Kidney glomerular epithelial cell (primary cell): ENCODE data around the gene C19orf25.
"Not testable (repeated sequence)": the region's sequence is repeated elsewhere in the genome, so short reads cannot be mapped to it uniquely, and the experiment has no call there.

Experiments used
- DNase-seq: peaks from one replicate; lab custom pipeline; 2025; lab: John Stamatoyannopoulos, UW

The C19orf25 gene

DNA sequence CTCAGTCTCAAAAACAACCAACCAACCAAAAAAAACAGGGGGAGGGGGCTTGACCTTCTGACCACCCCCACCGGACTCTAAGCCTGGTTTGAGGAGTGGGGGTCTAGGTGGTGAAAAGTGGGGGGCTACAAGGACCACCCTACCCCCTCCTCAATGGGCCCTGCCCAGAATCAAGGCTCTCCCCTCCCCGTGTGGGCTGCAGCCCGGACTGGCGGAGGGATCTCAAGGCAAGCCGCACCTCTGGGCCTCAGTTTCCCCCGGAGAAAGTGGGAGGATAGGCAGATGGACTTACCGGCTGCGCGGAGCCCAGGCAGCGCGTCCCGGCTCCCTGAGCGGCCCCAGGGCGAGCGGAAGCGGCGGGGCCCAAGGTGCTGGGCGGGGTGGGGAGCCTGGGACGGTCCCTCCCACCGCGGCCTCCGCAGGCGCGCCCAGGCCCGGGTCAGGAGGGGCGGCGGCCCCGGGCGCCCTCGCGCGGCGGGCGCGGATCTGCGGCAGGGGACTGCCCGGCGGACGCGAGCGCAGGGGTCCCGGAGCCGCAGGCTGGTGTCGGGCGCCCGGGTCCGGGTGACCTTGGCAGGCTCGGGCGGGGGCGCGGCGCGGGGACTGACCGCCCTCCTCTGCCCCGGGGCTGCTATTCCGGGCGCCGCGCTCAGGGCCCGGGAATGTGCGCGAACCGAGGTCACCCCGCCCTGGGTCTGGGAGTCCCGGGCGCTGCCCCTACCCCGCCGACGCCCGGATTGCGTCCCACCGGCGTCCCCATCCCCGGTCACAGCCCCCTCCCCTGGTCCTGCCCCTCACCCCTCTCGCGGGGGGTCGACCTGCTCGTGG, 33.9 kb upstream of the C19orf25 start, which contains the start of gene ADAMTSL5:
TSS of gene ADAMTSL5 (minus strand) at position 349 of the 828 bp plus-strand sequence. CDS start 2,076 bp downstream, outside the sequence.
- DNase-seq = no peak

DNA sequence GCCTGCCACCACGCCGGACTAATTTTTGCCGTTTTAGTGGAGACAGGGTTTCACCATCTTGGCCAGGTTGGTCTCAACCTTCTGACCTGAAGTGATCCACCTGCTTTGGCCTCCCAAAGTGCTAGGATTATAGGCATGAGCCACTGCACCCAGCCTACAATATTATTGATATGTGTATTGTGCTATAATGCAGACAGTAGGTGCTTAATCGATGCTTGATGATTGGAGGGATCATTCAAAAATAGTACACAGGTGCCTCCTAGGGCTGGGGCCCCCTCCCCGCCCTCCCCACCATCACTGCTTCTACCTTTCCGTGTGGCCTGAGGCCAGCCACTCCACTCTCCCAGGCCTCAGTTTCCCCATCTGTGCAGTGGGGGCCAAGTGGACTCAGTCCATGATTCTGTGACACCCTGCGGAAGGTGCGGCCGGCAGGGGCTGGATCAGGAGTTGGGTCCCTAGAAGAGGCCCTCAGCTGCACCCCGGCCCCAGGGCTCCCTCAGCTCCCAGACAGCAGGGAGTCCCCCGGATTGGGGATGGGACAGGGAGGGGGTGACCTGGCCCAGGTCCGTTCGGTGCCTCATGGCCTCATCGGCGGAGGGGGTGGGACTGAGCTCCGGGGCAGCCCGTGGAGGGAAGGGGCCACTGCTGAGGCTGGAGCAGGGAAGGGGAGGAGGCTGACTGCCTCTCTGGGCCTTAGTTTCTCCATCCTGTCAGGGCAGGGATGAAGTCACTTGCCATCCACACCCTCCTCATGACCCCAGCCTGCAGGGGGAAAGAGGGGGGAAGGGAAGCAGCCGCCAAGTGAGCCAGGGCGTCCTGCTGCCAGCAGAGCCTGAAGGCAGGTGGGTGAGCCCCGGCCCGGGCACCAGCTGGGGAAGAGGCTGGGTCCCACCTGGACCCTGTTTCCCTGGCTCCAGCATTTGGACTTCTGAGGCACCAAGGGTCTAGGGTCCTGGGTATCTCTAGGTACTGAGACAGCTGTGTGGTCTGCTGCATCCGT, 32.6 kb upstream of the C19orf25 start:
- DNase-seq = no peak

DNA sequence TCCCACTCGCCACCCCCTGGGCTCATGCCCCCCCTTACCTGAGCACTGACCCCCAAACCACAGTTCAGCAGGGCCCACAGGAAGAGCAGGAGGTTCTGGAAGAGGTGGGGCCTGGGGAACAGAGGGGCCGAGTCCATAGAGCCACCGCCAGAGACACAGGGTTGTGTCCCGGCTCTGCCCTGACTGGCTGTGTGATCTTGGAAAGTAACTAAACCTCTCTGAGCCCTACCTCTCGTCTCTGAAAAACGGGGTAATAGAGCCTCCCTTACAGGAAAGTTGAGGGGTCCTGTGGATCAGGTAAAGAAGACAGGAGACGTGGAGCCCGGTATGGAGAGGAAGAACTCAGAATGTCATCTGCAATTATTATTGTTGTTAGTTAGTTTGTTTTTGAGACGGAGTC, 31.8 kb upstream of the C19orf25 start:
- DNase-seq = no peak

DNA sequence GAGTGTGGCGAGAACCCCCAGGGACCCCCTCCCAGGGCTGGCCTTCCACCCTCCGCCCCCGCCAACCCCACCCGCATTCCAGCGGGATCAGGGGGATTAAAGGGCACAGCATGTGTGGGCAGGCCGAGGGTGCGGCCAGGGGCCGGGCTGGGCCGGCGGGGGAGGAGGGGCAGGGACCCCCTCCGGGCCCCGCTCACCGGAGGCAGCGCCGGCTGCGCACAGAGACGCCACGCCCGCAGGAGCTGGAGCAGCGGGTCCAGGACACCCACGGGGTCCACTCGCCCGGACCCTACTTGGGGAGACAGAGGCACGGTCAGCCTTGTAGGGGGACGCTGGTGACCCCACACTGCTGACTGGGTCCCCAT, 31.4 kb upstream of the C19orf25 start:
- DNase-seq = no peak

DNA sequence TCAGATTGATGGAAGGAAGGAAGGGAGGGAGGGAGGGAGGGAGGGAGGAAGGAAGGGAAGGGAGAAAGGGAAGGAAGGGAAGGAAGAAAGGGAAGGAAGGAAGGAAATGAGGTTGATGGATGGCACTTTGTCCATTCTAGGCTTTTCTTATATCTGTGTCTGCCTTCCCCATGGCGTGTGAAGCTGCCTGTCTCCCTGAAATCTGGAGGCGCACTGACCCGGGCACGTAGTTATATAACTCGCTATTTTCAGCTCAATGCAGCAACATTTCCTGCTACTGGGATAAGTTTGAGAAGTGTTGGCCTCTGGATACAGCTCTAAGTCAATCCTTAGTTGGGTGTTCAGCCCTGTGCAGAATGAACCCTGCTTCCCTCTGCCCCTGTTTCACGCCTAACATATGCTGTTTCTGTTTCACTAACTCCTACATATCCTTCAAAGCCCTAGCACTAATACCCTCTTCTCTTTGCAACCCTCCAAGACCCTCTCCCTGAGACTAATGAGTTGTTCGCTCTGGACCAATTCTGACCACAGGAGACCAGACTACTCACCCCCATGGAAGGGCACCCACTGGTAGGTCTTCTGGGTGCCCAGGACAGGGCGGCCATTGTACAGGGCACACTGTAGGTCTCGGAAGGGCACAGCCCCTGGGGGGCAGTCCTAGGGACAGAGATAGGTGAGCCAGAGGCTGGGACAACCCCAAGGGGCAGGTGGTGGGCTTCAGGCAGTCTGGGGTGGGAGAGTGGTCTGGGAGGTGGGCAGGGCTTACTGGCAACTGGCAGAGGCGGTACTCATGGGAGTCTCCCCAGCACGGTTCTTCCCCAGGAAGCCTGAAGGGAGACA, 30.8 kb upstream of the C19orf25 start:
- DNase-seq = no peak

DNA sequence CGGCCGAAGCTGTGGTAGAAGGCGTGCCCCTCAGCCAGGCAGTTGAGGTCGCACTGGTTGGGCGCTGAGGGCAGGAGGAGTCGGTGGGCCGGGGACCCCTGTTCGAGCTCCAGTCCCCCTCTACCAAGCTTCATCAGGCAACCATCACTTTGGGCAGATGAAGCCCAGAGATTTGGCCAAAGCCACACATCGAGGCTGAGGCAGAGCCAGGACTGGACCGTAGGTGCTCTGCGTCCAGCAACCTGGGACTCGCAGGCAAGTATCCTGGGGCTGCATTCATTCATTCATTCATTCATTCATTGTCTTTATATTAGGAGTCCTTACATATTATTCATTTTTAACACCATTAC, 29.5 kb upstream of the C19orf25 start:
- DNase-seq = no peak

DNA sequence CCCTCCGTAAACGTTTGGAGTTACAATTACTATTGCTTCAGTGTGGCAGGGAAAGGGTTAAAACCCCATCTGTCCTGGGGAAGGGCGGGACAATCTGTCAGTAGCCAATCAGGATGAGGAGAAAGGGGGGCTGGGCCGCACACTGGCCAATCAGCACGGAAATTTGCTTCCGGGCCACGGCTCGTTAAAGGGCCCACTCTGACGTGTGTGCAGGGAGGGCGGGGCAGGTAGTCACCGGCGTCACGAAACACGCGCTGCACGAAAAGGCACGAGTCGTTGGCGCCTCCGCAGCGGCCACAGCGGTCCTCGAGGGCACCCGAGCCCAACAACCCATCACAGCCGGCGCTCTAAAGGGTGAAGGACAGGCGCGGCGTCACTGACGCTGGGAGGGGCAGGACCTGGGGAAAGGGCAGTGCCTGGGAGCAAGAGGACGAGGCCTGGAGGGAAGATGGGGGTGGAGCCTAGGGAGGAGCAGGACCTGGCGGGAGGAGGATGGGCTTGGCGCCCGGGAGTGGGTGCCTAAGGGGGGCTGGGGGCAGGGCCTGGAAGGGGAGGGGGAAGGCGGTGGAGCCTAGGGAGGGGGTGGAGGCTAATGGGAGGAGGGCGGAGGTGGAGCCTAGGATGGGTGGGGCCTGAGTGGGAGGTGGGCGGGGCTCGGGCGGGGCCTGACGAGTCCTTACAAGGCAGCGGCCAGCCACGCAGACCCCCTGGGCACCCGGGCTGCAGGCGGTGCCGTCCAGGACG, 28.9 kb upstream of the C19orf25 start:
- DNase-seq = peak; percentile 83

DNA sequence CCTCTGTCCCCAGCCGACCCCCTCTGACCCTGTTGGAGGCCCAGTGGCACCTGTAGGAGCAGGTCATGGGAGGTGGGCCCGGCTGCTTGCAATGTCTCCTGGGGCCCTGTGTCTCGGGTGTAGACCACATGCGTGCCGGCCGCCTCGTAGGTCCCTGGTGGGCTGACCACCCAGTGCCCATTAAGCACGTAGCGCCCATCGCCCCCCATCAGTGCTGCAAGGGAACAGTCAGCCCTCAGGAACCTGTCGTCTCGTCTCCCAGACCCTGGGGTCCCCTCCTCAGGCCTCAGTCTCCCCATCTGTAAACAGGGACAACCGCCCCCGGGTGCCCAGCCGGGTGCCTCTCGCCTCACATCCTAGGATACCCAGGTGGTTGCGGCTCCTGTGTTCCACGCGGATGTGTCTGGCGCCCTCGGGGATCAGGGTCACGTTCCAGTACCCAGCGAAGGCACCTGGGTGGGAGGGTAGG, 28.2 kb upstream of the C19orf25 start:
- DNase-seq = no peak

DNA sequence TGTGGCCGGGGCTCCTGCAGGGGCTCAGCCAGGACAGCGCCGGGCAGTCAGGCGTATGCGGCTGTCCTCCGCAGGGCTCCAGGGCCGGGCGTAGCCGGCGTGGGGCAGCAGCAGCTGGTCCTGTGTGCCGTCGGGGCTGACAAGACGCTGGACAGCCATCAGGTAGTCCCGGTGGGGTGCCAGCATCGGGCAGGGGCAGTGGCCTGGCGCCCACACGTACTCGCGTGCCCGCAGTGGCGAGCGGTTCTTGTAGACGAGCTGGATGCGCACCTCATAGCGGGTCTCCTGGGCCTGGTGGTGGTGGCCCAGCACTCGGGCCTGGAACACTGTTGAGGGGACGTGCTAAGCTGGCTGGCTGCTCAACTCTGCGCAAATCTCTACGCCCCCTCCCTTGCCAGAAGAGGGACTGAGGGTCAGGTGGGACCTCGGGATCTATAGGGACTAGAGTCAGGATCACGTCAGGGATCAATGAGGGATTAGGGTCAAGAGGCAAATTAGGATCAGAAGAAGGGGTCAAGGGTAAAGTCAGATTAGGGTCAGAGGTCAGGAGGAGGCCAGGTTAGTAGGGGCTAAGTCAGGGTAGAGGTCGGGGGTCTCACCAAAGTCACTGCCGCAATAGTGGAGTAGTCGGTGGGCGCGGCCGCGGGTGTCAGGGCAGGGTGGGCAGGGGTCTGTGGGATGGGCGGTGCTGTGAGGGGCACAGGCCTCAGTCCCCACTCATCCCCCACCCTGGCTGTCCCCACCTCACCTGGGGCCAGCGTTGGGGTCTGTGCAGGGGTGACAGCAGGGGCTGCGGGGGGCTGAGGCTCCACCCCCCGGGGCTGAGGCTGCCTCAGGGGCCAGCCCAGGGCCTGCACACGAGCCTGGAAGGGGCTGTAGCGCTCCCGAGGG, 27.2 kb upstream of the C19orf25 start:
- no peak for DNase-seq

DNA sequence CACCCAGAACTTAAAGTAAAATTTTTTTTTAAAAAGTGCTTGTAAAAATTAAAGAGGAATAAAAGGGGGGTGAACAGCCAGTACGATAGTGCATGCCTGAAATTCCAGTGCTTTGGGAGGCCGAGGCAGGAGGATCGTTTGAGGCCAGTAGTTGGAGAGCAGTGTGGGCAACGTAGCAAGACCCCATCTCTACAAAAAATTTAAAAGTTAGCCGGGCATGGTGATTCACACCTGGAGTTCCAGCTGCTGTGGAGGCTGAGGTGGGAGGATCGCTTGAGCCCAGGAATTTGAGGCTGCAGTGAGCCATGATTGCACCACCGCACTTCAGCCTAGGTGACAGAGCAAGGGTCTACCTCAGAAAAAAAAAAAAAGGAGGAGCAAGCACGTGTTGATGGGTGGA, 26.0 kb upstream of the C19orf25 start:
- DNase-seq = no peak

DNA sequence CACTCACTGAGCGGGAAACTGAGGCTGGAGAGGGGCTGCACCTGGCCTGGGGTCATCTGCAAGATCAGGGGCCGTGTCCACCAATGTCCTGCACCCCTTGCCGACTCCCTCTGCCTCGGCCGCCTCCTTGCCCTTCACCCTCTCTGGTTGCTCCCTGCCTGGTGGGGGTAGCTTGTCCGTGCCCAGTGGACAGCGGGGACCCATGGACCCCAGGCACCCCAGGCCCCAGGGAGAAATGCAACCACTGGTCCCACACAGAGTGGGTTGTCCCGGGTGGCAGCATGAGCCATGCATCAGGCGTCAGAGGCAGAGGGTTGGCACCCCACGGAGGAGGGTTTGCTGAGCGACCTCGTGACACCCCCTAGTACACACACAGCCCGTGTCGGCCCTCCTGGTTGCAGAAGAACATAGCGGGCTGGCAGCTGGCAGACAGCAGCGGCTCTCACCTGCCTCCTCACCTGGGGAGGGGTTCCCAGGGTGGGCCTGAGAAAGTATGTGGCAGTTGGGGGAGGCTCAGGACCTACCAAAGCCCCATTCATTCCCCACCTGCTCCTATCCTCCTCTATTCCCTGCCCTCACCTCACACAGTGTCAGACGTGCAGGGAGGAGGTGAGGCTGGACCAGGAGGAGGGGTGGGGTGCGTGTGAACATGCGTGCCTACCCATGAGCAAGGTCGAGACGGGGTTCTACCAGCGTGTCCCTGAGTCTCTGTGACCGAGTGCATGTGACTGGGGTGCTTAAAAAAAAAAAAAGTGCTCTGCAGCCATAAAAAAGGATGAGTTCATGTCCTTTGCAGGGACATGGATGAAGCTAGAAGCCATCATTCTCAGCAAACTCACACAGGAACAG, 25.1 kb upstream of the C19orf25 start:
- DNase-seq = no peak

DNA sequence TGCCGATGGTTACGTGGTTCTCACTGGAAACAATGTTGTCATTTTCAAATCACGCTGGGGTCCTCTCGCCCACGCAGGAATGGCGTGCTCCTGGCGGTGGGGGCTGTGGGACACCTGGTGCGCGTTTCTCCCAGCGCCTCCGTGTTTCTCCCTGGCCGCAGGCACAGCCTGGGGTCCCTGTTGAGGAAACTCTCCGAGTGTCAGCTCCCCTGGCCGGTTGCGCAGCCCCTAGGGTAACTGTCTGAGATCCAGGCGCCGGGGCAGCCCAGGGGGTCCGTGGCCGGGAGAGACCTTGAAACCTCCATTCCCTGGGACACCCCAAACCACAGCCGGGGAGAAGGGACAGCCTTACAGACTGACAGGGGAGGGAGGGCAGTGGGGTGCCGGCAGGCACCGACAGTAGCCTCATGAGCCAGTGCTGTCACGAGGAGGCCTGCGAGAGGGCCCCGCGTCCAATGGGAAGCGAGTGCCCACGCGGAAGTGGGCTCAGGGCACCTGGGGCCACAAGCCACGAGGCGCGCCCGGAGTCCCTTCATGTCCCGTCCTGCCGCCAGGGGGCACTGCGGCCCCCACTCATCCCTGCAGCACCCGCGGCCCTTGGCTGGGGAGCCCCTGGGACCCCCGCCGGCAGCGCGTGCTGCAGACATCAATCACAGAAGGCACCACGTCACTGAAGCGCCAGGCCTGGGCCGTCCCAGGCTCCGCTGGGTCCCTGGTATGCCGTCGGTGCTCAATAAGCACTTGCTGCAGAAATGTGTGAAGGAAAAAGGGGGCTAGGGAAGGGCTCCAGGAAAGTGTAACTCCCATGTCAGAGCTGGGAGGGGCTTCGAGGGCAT, 24.3 kb upstream of the C19orf25 start:
- no peak for DNase-seq

DNA sequence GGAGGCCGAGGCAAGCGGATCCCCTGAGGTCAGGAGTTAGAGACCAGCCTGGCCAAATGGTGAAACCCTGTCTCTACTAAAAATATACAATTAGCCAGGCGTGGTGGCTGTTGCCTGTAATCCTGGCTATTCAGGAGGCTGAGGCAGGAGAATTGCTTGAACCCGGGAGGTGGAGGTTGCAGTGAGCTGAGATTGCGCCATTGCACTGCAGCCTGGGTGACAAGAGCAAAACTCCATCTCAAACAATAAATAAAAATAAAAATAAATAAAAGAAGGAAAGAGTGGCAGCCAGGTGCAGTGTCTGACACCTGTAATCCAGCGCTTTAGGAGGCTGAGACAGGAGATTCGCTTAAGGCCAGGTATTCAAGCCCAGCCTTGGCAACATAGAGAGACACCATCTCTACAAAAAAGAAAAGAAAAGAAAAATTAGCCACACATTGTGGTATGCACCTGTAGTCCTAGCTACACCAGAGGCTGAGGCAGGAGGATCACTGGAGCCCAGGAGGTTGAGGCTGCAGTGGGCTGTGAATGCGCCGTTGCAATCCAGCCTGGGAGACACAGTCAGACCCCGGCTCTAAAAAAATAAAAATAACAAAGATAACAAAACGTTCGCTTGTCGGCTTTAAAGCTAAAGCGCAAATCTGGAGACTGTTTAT, 23.5 kb upstream of the C19orf25 start:
- no peak for DNase-seq

DNA sequence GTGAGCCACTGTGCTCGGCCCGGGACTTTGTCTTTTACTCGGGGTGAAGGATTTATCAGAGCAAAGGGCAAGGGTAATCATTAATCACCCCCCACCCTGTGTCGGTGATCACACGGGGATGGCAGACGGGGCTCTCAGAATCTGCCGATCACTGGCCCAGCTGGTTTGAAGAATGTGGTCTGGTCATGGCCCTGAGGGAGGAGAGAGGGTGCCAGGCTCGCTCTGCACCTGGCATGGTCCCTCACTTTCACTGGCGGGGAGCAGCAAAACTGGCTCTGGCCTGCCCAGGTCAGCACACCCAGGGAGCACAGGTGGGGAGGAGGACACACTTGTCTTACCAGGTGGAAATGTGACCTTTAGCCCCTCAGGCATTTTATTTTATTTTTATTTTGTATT, 22.2 kb upstream of the C19orf25 start:
- DNase-seq = no peak

DNA sequence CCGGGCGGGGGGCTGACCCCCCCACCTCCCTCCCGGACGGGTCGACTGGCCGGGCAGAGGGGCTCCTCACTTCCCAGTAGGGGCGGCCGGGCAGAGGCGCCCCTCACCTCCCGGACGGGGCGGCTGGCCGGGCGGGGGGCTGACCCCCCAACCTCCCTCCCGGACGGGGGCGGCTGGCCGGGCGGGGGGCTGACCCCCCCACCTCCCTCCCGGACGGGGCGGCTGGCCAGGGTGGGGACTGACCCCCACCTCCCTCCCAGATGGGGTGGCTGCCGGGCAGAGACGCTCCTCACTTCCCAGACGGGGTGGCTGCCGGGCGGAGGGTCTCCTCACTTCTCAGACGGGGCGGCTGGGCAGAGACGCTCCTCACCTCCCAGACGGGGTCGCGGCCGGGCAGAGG, 20.2 kb upstream of the C19orf25 start:
- DNase-seq = not testable (repeated sequence)

DNA sequence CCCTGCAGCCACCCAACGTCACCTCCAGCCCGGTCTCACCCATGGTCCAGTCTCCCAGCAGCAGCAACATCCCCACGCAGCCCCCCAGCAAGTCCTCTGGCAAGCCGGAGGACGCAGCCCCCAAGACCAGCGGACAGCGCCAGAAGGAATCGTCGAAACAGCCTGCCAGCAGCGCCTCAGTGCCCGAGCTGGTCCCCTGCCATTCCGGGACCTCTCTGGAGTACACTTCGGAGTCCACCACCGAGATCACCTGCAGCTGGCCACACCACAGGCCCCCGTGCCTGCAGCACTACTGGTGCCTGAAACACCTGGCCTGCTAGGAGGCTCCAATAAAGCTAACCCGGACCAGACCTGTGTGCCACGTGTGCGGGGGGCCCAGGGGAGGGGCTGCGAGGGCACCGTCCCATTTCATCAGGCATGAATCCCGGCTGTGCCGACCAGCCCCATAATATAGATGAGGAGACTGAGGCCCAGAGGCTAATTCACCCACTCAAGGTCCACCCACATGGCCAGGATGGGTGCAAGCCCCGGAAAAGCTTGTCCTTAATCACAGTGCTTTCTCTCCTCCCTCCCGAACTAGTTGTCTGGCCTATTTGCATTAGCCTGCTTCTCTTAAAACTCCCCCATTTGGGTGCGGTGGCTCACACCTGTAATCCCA, 18.7 kb upstream of the C19orf25 start:
- DNase-seq = no peak
